ENCODE data around the gene CEACAM6. TPM values are rescaled to one million over a fixed set of nuclear protein-coding genes. Genes with fewer than 3 reads are reported as not detected.

Gene CEACAM6
- total RNA-seq, 4 donors from 2014 or later = 70.8 to 288 (median 176) TPM

GRCh38 chr19:41739361-41739760 is 16.0 kb upstream of the CEACAM6 start:
- DNase-seq = no peak
- no peaks in the 10 kb centered on the region for H3K36me3 ChIP-seq
- H3K27me3 ChIP-seq = peaks cover 0 to 10% (median 0%) of the 10 kb centered on the region in 4 donors
- H3K4me1 ChIP-seq = peaks cover 0 to 21% (median 0%) of the 10 kb centered on the region in 3 donors
- H3K27ac ChIP-seq = peak overlapping the region in 3 of 4 donors; percentile 48 to 78 (median 70)
- WGBS, 2 donors = 36 to 37% methylated on average over 3 of the region's 3 CpGs
- no peaks in the 10 kb centered on the region for H3K9me3 ChIP-seq
- intact Hi-C loops (cut with DNase I) = no loop called here
- TF ChIP-seq POLR2A (IDR thresholded peaks at IDR 0.05) (no peak), CTCF (IDR thresholded peaks at IDR 0.05) (no peak)
- H3K4me3 ChIP-seq = no peak overlapping the region

GRCh38 chr19:41740415-41741243 is 14.7 kb upstream of the CEACAM6 start:
- no peak for DNase-seq
- Histone ChIP-seq H3K27me3 (peaks cover 0 to 17% (median 0%) of the 10 kb centered on the region in 4 donors), H3K27ac (peak overlapping the region; percentile 37 to 78 (median 67)), H3K36me3 (no peaks in the 10 kb centered on the region), H3K9me3 (no peaks in the 10 kb centered on the region), H3K4me1 (peaks cover 0 to 26% (median 0%) of the 10 kb centered on the region in 3 donors), H3K4me3 (no peak overlapping the region)
- intact Hi-C loops (cut with DNase I) = no loop called here
- TF ChIP-seq CTCF (IDR thresholded peaks at IDR 0.05) = no peak
- TF ChIP-seq POLR2A (IDR thresholded peaks at IDR 0.05) = no peak
- WGBS, 2 donors = 67 to 69% methylated on average over 5 of the region's 5 CpGs

- intact Hi-C loops (cut with DNase I) = no loop called here
- Histone ChIP-seq H3K36me3 (no peaks in the 10 kb centered on the region), H3K9me3 (no peaks in the 10 kb centered on the region), H3K27me3 (peaks cover 0 to 22% (median 0%) of the 10 kb centered on the region in 4 donors), H3K4me1 (peaks cover 0 to 30% (median 0%) of the 10 kb centered on the region in 3 donors), H3K27ac (peak overlapping the region in 3 of 4 donors; percentile 54 to 78 (median 60)), H3K4me3 (no peak overlapping the region)
- WGBS, 2 donors = 56 to 70% methylated on average over 2 of the region's 2 CpGs
- TF ChIP-seq CTCF (IDR thresholded peaks at IDR 0.05) (no peak), POLR2A (IDR thresholded peaks at IDR 0.05) (no peak)
- DNase-seq = no peak
Observed at GRCh38 chr19:41741244-41741554, 14.1 kb upstream of the CEACAM6 start.

GRCh38 chr19:41744850-41745249 is 10.5 kb upstream of the CEACAM6 start:
- H3K36me3 ChIP-seq = no peaks in the 10 kb centered on the region
- H3K27me3 ChIP-seq = peaks cover 0 to 28% (median 0%) of the 10 kb centered on the region in 4 donors
- no peak for TF ChIP-seq CTCF (IDR thresholded peaks at IDR 0.05)
- no peak for TF ChIP-seq POLR2A (IDR thresholded peaks at IDR 0.05)
- WGBS, 2 donors = 63 to 67% methylated on average over 4 of the region's 4 CpGs
- no peaks in the 10 kb centered on the region for H3K9me3 ChIP-seq
- peaks cover 0 to 45% (median 0%) of the 10 kb centered on the region in 3 donors for H3K4me1 ChIP-seq
- H3K4me3 ChIP-seq = no peak overlapping the region
- intact Hi-C loops (cut with DNase I) = no loop called here
- H3K27ac ChIP-seq = peak overlapping the region in 2 of 4 donors; percentile 45 to 53
- no peak for DNase-seq

GRCh38 chr19:41745756-41746155 is 9.6 kb upstream of the CEACAM6 start:
- WGBS, 2 donors = 71 to 77% methylated on average over 3 to 5 of the region's 5 CpGs
- no peaks in the 10 kb centered on the region for H3K36me3 ChIP-seq
- intact Hi-C loops (cut with DNase I) = no loop called here
- H3K27me3 ChIP-seq = peaks cover 0 to 28% (median 0%) of the 10 kb centered on the region in 4 donors
- no peak overlapping the region for H3K27ac ChIP-seq
- H3K4me3 ChIP-seq = no peak overlapping the region
- peaks cover 0 to 44% (median 0%) of the 10 kb centered on the region in 3 donors for H3K4me1 ChIP-seq
- no peak for TF ChIP-seq POLR2A (IDR thresholded peaks at IDR 0.05)
- no peak for TF ChIP-seq CTCF (IDR thresholded peaks at IDR 0.05)
- DNase-seq = no peak
- no peaks in the 10 kb centered on the region for H3K9me3 ChIP-seq
